GM19025 (cell line): ENCODE results near the gene UROC1.

ENCODE experiments used
- ATAC-seq: cut with Tn5 transposase; IDR thresholded peaks from one replicate; pipeline ENCODE4 v1.9.1; 2021; ENCODE audit warnings: mild to moderate bottlenecking, low read depth, moderate library complexity; ENCODE audit not compliant: unreplicated experiment

UROC1 gene

DNA sequence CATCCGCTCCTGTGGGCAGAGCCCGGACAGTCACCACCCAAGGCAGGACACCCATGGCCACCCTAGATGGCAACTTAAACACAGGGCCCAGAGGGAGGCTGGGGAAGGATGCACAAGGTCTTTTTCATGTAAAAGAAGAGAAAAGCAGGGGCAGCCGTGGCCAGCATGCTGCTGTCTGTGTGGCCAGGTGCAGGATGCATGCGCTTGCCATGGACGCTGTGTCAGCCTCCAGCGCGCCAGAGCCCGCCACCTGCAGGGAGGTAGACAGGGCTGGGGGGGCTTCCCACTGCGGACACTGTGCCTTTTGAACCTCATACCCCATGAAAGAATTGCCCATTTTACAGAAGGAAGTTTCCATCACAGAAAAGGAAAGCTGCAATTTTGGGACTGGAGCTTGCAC is 18.2 kb downstream of the UROC1 start:
- ATAC-seq = no peak

DNA sequence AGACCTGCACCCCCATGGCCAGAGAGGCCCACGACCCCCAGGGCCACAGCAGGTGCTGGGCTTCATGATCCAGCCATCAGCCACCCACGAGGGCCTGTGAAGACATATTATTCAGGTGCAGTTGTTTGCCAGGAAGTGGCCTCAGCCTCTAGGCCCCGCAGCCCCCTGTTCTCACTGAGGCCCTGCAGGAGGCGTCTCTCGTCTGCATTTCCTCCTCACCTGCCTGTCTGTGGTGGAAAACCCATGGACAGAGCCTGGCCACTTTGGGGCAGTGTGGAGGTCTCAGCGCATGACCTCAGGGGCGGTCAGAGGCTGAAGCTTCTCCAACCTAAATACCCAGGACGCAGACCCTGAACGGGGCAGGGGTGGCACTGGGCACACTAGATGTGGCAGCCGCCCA is 18.6 kb downstream of the UROC1 start:
- ATAC-seq = no peak

DNA sequence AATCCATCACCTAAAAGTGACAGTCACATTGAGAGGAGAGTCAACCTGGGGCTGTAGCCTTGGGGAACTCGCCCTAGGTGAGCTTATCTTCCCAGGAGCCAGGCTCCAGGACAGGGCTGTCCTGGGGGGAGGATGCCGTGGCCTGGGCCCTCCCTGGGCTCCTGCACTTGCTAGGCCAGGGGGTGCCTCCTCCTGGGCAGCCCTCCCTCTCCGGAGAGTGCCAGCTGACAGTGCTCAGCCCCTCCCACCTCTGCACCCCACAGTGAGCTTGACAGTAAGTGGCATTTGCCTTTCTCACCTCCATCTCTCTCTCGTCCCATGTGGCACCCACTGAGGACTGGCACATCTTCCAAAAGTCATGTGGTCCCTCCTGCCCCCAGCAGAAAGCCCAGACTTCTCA is 19.1 kb downstream of the UROC1 start:
- no peak for ATAC-seq

DNA sequence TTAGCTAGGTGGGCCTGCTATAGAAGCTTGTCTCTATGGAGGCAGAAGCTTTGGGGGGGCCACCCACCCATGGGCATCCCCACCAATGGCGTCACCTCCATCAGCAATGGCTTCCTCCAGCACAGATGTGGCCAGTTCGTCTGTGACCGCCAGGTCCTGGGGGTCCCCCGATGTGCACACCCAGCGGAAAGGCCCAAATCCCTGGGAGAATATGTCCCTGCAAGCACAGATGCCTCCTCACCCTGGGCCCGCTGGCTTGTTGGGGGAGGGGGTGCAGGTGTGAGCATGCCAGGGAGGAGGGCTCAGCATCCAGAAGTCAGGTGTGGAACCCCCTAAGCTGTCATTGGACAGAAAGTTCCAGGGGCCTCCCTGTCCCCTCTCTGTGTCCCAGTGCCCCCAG is 19.6 kb downstream of the UROC1 start:
- no peak for ATAC-seq

DNA sequence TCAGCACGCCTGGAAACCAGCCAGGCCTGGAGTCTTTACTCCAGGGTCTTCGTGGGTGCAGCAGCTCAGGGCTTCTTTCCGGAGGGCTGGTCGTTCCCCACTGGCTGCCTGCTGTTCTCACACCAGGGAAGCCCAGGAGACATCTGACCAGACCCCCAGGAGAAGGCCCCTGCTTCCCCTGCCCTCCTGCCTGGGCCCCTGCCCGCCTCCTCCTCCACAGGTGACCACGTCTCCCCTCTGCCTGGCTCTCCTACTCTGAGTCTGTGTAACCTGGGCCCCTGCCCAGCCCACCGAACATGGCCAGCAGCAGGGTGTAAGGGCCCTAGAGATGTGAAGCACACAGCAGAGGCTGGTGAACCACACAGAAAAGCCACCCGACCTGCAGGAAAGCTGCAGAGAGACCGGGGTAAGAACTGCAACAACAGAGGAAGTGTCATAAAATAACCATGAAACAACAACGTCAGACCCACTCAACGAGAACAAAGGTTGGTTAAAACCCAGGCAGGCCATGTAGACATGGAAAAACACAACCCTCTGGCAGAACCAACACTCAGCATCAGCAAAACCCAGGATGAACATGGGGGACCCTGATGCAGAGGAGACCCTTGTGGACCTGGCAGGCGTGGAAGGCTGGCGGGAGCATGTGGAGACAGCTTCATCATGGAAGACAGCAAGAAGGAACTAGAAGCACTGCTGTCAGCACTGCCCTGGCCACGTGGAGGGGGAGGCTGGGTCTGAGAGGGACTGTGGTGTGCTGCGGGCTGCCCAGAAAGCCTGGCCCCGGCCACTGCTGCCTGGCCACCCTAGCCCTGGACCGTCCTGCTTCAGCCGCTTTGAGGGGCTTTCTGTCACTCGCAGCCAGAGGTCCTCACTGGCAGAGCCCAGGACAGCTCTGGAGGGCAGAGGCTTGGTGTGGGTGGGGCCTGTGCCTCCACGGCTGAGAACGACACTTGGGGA is 20.4 kb downstream of the UROC1 start:
- no peak for ATAC-seq

DNA sequence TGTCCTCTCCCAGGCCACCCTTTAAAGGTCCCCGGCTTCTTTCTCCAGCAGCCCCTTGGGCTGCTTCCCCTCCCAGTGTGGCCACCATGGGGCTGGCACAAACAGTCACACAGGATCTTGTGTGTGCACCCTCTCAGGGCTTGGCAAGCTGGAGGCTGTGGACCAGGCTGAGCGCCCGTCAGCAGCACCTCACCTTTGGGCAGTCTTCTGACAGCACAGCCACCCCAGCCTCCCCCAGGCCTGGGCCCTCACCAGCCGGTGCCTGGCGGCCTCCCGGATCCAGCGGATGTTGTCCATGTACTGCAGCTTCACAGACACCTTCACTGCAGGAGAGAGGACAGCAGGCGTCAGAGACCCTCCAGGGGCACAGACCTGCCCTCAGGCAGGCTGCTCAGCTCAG is 21.8 kb downstream of the UROC1 start:
- no peak for ATAC-seq

DNA sequence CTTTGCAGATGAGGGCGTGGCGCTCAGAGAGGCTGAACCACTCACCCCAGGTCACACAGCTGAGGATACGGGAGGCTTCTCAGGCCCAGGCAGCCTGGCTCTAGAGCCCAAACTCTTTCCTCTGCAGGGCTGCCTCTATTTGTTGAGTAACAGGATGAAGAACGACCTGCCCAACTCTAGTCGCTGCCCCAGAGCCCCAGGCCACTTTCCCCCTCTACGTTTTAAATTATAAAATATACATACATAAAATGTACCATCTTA is 22.7 kb downstream of the UROC1 start:
- ATAC-seq = no peak

DNA sequence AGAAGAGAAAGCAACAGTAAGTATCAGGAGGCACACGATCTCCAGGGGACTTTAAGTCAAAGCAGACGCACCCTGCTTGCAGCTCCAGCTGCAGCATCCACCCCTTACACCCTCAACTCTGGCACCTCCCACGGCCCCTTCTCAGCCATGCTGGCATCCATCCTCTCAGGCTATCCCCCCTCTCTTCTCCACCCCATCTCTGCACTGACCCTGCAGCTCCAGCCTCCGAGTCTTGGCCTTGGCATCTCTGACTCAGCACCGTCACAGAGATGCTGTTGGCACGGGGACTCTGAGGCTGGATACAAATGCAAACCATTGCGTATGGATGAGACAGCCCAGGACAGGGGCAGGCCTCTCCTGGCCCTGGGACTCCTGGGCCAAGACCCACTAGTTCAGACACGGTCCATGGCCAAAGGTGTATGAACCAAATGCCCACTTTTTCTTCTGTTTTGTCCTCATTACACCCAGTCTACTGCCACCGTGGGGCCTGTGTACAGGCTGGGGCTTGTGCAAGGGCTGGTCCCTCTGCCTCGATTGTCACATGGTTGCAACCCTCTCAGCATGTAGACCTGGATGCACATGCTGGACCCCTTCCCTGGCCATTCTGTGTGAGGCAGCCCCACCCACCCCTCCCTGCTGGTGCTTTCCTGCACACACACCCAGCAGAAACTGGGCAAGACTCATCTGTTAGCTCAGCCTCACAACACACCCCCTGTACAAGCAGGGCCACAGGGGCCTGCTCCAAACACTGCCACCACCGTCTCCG is 23.2 kb downstream of the UROC1 start:
- no peak for ATAC-seq

DNA sequence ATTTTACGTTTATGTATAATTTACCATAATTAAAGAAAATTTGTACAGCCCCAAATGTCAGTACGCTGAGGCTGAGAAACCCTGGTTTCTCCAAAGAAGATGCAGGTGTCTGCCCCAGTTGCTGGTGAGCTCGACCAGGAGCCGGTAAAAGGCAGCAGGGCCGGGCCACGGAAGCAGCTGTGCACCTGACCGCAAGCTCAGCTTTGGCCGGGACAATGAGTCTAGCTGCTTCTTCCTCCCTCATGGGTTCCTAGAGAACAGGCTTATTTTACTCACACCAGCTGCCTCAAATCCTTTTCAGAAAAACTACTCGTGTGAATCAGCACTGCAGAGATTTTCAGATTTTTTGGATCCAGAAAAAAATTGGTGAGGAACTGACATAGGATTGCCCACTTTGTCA is 23.8 kb downstream of the UROC1 start:
- ATAC-seq = no peak

DNA sequence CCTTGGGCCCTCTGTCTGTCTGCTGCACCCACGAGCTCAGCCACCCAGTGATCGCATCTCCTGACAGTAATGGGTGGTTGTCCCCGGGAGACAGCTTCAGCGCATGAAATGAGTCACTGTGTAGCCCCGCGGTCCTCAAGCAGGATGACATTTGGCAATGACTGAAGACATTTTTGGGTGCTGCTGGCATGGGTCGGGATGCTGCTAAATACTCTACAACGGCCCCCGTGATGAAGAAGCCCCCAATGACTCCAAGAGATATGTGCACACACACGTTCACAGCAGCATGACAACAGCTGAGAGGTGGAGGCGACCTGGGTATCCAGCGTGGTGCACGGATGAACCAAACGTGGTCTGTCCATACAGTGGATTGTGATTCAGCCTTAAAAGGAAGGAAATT is 24.5 kb downstream of the UROC1 start:
- ATAC-seq = no peak

DNA sequence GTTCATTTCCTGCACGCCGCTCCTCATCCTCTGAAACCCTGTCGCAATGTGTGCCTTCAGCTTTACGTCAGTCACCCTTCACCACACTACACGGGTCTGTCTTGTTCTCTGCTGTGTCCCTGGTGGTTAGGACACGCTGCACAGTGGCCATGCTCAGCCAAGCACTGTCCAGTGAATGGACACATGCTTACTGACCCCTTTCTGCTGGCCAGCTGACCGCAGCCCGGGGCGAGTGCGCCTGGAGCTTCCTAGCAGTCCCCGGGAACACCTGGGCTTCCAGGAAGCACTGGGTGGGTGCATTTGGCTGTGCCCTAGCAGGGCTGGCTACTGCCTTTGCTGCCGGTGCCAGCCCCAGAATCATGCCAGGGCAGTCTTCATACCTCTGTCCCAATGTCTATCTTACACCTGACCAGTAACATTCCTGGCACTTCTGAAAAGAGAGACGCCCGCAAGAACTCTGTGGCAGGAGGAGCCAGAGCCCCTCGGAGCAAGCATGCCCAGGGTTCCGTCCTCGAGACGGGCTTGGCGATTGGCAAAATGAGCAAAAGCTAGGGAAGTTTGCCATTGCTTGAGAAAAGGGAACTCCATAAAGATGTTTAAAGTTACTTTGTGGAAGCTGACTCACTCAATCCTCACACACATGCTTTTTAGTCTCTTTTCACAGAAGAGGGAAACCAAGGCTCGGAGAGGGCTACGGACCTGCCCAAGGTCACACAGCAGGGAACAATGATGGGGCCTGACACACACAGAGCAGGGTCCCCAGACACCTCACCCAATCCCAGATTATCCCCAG is 26.2 kb downstream of the UROC1 start:
- no peak for ATAC-seq

DNA sequence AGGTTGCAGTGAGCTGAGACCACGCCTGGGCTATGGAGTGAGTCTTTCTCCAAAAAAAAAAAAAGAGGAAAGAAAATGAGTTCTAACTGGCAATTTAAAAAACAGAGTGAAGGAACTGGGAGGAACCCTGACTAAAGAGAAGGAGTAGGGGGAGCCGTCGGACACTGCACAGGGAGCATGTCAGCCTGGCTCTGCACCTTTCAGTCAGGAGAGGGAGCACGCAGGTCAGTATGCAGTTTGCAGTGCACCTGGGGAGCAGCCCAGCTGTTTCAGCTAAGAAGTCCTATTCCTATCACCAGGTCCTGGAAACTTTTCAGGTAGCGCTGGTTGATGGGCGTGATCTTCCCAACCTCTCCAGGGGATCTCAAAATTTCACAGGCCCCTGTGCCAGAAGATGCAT is 27.0 kb downstream of the UROC1 start:
- no peak for ATAC-seq

DNA sequence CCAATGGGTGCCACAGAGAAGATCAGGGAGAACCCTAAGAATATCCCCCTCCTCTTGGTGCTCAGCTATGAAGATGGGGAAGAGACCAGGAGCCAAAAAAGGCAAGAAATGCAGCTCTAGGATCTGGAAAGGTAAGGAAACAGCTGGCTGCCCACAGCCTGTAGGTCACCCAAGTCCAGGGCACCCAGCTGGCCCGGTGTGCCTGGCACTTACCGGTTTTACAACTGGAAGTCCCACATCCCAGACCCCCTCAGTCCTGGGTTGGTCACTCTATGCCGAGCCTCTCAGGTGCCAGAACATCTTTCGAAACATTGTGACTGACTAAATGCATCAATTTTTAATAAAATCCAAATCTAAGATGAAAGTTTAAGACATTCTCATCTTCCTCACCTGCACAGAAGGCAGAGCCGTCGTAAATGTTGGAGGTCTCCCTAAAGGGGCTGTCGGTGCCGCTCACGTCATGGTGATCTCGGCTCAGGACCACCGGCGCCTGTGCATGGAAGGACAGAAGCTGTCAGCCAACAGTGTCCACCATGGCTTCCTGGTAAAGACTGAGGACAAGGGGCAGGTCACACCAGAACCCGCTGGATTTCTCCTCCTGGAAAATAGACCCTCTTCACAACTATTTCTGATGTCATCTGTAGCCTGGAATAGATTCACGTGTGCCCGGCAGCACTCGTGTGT is 28.5 kb downstream of the UROC1 start:
- no peak for ATAC-seq

DNA sequence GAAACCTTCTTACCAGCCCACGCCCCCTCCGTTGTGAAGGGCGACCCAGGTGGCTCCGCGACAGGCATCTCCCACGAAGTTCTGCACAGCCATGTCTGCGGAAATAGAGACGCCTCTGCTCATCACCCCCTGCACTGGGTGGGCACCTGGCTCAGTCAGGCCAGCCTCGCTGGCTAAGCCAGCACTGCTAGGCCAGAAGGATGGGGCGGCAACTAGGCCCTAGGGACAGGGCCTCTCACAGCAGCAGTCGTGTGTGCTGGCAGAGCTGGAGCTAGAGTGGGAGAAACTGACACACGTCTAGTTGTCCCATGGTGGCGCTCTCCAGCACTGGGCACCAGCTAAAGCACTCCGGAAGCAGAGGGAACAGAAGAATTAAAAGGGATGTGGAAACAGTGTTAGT is 29.4 kb downstream of the UROC1 start:
- no peak for ATAC-seq

DNA sequence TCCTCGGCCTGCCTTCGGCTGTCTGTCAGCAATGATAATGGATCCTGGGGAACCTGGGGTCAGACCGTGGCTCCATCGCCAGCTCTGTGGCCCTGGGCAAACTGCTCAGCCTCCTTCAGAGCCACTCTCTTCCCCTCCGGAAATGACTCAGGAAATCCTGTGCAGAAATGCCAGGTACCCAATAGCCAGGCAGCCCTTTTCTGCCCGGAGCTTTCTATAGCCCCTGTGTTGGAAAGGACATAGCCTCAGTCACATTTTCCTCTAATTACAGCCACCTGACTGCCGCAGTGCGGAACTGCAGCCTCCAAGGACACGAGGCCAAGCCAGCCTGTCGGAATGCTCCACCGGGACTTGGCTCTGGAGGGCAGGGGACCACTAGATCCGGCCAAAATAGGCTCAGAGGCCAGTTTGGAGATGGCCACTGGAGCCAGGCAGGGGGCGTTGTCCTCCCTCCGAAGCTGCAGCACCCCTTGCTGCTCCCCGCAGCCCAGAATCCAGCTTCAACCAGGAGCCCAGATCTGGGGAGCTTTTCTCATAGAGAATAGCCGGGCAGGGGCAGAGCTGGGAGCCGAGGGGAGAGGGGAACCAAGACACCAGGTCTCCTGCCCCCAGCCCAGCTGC is 30.3 kb downstream of the UROC1 start:
- ATAC-seq = no peak

DNA sequence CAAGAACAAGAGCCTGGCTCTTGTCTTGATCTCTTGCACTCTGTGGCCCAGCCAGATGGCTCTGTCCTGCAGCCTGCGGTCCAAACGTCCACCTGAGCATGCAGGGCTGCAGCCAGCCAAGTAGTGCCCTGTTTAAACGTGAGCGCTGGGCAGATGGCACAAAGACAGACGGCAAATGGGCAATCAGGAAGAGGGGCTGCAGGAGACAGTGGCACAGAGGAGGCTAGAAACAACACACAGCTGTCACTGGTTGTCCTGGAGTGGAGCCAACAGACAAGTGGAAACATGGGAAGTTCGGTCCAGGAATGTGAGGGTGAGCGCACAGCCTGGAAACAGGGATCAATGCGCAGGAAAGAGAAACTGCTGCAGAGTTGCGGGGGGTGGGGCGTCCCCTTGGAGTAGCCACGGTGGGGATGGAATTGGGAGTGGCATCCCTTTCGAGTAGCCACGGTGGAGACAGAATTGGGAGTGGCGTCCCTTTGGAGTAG is 31.2 kb downstream of the UROC1 start:
- ATAC-seq = no peak

DNA sequence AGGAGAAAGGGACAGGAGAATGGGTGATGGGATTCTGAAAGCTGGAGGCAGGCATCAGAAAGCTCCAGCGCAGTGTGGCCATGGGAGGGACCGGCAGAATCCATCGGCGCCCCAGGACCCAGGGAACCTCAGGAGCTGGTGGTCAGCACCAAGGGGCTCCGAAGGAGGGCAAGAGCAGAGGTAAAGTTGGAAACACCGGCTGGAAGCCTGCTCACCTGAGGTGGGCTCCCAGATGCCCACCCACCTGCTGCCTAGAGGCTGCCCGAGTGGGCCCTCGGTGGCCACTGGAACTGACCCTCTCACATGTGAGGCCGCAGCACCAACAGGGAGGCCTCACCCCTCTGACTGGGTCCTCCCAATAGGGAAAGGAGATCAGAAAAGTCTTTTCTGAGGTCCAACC is 31.6 kb downstream of the UROC1 start:
- ATAC-seq = no peak

DNA sequence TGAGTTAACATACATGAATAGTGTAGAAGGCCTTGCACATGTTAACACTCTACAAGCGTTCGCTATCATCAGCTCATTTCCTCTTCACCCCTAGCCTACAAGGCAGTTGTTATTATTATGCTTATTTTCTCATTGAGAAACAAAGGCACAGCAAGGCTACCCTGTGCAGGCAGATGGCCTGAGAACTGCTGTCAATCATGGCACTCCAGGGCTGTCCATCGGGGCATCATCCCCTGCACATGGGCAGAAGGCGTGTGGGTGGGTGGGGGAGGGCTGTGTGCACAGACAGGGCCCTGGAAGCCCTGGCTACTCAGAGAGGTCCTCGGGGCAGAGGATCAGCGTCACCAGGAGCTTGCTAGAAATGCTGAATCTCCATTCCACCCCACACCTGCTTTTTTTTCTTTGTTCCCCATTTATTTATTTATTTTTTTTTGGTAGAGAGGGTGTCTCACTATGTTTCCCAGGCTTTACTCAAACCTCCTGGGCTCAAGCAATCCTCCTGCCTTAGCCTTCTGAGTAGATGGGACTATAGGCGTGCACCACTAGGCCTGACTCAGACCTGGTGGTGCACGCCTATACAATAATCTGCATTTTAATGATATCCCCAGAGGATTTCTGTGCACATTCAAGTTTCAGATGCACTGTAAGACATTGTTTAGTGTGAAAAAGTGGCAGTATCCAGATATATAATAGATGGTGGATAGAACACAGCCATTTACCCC is 32.2 kb downstream of the UROC1 start:
- ATAC-seq = no peak

DNA sequence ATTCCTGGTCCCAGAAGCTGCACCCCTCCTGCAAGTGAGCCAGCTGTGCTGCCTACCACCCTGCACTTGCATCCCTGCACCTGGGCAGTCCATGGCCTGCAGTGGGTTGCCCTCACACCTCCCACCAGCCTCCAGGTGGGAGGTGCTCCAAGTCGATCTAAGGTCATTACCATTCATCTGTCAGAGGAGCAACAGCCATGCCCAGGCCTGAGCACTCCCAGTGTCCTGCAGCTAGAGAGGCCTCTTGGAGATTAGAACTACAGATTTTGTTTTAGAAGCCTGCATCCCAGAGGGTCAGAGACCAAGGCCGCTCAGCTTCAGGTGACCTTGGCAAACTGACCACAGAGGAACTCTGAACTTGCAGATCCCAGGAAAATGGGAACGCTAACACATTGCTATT is 32.9 kb downstream of the UROC1 start:
- ATAC-seq = no peak

DNA sequence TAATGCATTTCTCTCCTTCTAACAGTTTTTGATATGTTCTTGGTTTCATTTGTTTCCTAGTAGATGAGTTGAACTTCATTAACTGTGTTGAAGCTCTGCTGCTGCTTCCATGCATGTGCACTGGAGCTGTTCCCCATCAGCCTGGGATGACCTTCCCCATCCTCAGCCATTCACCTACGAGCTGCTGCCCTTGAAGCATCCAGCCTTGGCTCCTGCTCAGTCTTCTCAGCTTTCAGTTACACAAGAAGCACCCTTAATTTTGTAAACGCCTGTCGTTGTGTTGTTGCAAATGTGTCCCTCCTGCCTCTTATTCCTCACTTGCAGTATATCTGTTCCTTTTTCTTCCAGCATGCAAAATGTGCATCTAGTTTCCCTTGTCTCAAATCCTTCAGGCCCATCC is 33.4 kb downstream of the UROC1 start:
- ATAC-seq = no peak
